Lower leg skin (tissue), 3 donors: ENCODE measurements around the gene BIN2.

Source experiments
- POLR2A ChIP-seq, 2 donors: fragments of 450-650 bp; IDR thresholded peaks; one replicate each; pipeline ENCODE4 v1.6.1; 2016 to 2017; ENCODE audit warnings: antibody characterized with exemption in 2 of 2, mild to moderate bottlenecking in 1 of 2, moderate library complexity in 1 of 2
- TF ChIP-seq, protein P1 (sequence below), 3 donors: fragments of 450-650 bp; IDR thresholded peaks; one replicate each; pipeline ENCODE4 v1.5.1; 2016; ENCODE audit warnings: antibody characterized with exemption in 3 of 3, mild to moderate bottlenecking in 3 of 3, moderate library complexity in 2 of 3

DNA sequence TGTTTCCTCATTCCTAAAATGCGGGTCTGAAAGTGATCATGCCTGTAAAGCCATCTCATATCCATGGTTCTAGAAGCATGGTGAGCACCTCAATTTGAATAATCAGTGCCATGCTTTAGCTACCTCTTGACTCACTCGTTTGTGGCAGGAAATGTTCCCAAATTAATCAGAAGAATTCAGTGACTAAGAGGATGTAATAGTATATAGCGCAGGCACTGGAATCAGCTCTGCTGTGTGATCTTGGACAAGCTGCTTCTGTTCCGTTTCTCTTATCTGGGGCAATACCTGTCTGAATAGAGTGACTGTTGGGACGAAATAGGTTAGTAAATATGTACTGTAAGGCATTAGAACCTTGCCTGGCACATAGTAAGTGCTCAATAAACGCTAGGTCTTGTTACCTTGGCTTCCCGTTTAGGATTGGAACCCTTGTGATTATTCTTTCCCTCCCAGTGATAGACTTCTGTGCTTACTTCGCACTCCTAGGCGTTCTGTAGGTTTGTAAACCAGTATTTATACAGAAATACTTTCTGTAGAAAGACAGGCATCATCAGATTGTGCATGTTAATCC is 52.9 kb downstream of the BIN2 start:
- TF ChIP-seq, protein P1, sequence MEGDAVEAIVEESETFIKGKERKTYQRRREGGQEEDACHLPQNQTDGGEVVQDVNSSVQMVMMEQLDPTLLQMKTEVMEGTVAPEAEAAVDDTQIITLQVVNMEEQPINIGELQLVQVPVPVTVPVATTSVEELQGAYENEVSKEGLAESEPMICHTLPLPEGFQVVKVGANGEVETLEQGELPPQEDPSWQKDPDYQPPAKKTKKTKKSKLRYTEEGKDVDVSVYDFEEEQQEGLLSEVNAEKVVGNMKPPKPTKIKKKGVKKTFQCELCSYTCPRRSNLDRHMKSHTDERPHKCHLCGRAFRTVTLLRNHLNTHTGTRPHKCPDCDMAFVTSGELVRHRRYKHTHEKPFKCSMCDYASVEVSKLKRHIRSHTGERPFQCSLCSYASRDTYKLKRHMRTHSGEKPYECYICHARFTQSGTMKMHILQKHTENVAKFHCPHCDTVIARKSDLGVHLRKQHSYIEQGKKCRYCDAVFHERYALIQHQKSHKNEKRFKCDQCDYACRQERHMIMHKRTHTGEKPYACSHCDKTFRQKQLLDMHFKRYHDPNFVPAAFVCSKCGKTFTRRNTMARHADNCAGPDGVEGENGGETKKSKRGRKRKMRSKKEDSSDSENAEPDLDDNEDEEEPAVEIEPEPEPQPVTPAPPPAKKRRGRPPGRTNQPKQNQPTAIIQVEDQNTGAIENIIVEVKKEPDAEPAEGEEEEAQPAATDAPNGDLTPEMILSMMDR (IDR thresholded peaks at IDR 0.05): no peak
- no peak for TF ChIP-seq POLR2A (IDR thresholded peaks at IDR 0.05)
